AG04449 (cell line): ENCODE measurements around the gene WDR87.
A peak's percentile ranks its signal among the peaks of the same experiment; 100 is the strongest.

Experiments
- CTCF ChIA-PET: fragments of 350-600 bp; formaldehyde crosslinking; extraction: SDS; loops from one replicate; lab custom pipeline; 2021; ENCODE audit warnings: antibody characterized with exemption; lab: Yijun Ruan, JAX
- POLR2A ChIA-PET: fragments of 400-600, 350-600 bp; formaldehyde crosslinking; extraction: SDS; loops from one replicate; lab custom pipeline; 2020; ENCODE audit warnings: antibody characterized with exemption, inconsistent platforms; lab: Yijun Ruan, JAX
- DNase-seq: peaks from one replicate; pipeline ENCODE4 v3.0.0-alpha.2; 2010; ENCODE audit warnings: low read depth, low spot score
- H3K4me3 ChIP-seq: 2 replicates; pipeline ENCODE4 v1.5.1; 2011; ENCODE audit warnings: low read depth, mild to moderate bottlenecking, control low read depth, low read length
- TF ChIP-seq, protein P1 (sequence below): IDR thresholded peaks from one replicate; pipeline ENCODE4 v1.5.1; 2011; ENCODE audit warnings: mild to moderate bottlenecking, moderate library complexity, low read length, control low read depth, inconsistent platforms; ENCODE audit not compliant: insufficient read depth; ENCODE audit errors: missing control alignments

The WDR87 gene

DNA sequence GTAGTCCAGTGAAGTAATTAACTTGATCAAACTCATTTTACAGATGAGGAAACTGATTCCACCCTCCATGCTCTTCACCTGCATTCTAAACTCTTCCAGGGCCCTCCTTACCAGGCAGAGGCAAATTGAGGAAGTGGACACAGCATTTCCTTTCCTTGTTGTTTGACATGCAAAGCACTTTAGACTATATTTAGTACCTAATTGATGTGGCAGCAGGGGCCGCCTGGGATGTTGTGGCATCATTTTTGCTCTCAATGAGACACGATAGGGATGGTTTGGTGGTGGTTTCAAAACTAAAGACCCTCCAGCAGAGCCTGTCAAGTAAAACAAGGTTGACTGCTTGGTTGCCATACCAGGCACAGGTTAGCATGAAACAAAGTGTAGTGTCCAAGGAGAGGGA lies 8.5 kb upstream of the WDR87 start:
- no peak overlapping the region for H3K4me3 ChIP-seq
- ChIA-PET POLR2A (no interaction called here), CTCF (no interaction called here)
- TF ChIP-seq, protein P1, sequence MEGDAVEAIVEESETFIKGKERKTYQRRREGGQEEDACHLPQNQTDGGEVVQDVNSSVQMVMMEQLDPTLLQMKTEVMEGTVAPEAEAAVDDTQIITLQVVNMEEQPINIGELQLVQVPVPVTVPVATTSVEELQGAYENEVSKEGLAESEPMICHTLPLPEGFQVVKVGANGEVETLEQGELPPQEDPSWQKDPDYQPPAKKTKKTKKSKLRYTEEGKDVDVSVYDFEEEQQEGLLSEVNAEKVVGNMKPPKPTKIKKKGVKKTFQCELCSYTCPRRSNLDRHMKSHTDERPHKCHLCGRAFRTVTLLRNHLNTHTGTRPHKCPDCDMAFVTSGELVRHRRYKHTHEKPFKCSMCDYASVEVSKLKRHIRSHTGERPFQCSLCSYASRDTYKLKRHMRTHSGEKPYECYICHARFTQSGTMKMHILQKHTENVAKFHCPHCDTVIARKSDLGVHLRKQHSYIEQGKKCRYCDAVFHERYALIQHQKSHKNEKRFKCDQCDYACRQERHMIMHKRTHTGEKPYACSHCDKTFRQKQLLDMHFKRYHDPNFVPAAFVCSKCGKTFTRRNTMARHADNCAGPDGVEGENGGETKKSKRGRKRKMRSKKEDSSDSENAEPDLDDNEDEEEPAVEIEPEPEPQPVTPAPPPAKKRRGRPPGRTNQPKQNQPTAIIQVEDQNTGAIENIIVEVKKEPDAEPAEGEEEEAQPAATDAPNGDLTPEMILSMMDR: no peak
- DNase-seq: no peak

DNA sequence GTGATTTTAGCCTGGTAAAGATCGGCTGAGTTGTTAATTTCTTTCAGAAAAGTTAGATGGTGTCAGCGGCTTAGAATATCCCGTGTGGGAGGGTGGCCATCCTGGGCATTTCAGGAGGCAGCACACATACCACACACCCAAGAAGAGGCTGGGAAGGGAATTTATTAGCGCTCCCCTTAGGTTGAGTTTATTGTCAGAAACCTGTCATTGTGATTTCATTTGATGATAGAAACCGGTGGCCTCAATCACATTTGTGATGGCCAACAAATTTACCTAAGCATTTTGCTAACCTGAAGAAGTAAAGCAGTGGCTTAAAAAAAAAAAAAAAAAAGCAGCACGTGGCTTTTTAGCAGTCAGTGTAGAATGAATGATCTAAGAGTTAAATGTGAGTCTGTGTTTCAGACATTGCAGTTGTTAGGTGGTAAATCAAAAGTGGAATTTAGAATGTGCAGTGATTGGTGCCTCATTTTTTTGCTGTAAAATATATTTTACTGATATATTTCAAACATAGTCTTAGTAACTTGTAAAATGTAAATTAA lies 3.3 kb upstream of the WDR87 start:
- POLR2A ChIA-PET: interaction anchor here (0.7 kb wide), 1 partner anchor 22 kb away, joined by 3 read pairs; no protein-coding TSS in a partner anchor
- H3K4me3 ChIP-seq: no peak overlapping the region
- DNase-seq: no peak

DNA sequence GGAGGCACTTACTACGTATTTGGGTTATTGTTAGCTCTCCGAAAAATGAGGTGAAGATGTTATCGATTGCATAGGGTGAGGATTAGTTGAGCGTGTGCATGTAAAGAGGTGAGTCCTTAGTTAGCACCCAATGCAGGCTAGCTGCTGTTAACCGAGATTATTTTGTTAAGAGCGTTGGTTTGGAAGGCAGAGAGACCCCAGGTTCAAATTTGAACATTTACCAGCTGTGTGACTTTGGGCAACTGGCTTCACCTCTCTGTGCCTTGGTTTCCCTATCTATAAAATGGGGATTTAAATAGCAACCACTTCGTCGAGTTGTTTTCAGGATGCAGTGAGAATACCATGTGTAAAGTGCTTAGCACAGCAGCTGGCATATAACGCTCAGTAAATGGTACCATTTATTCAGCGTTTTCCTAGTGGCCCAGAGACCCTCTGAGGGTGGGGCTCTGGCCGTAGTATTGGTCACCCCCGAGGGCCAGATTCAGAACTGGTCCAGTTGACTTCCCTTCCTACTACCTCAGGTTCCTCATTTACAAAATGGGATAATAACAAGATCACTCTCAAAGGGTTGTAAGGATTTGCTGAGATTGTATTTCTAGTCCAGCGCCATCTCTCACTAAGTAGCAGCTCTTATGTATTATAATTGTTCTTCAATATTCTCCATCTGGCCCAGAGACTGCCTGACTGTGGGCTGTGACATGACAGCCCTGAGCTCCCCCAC lies 1.5 kb upstream of the WDR87 start:
- CTCF ChIA-PET: interaction anchor here (0.7 to 12.1 kb wide), 17 partner anchors 9 to 336 kb away, joined by 3 to 213 read pairs (median 4); no protein-coding TSS in a partner anchor
- TF ChIP-seq, protein P1: no peak
- peak overlapping the region; percentile 95 for H3K4me3 ChIP-seq
- DNase-seq: no peak
- POLR2A ChIA-PET: interaction anchor here (1.0 to 3.1 kb wide), 6 partner anchors 91 to 480 kb away, joined by 3 to 21 read pairs (median 5); partner anchors contain the start of gene GGN

More for the DNA sequence above, 3.3 kb upstream of the WDR87 start:
- TF ChIP-seq, protein P1: no peak
- CTCF ChIA-PET: interaction anchor here (1.1 to 1.9 kb wide), 4 partner anchors 8 to 335 kb away, joined by 3 to 5 read pairs (median 3); no protein-coding TSS in a partner anchor

DNA sequence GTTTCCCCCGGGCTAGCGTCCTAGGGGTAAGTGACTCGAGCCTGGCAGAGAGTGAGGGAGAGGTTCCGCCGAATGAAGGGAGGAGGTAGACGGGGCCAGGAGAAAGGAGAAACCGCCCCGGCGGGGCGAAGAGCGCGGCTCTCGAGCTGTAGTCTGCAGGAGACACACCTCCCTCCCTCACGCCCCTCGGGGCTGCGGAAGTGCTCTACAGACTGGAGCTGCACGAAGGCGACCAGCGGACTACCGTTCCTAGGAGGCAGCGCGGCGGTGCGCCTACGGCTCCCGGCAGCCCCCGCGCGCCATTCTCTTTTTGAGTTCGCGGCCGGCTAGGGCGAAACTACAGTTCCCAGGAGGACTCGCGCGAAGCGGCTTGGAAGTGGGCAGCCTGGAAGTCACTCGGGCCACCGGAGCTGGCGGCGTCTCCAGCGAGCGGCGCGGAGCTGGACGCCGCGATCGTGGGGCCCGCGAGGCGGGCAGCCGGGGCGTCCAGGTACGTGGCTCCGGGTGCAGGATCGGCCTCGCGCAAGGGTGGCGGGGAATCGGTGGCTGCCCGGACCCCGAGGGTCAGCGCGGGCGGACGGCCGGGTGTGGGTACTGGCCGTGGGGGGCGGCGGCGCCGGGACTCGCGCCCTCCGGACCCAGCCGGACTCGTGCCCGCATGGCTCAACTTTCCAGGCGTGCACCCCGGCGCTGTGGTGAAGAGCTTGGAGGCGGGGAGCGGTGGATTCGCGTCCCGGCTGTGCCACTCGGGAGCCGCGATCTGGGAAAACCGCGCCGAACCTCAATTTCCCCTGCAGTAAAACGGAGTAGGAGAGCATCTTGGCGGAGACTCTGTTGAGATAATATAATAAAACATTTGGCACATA lies 708 bp upstream of the WDR87 start, which contains the start of gene SIPA1L3:
Gene SIPA1L3, plus strand, starts transcription at position 340 of the 866 bp plus-strand sequence. CDS start 174,358 bp downstream, outside the sequence.
- TF ChIP-seq, protein P1: no peak
- POLR2A ChIA-PET: interaction anchor here (0.7 to 3.1 kb wide), 8 partner anchors 91 to 481 kb away, joined by 3 to 21 read pairs (median 4); partner anchors contain the start of genes GGN and PSMD8
- peak within 1 kb of the TSS; percentile 95 for H3K4me3 ChIP-seq
- peak; percentile 54 for DNase-seq
- CTCF ChIA-PET: interaction anchor here (0.6 to 12.1 kb wide), 23 partner anchors 9 to 337 kb away, joined by 3 to 213 read pairs (median 4); no protein-coding TSS in a partner anchor

DNA sequence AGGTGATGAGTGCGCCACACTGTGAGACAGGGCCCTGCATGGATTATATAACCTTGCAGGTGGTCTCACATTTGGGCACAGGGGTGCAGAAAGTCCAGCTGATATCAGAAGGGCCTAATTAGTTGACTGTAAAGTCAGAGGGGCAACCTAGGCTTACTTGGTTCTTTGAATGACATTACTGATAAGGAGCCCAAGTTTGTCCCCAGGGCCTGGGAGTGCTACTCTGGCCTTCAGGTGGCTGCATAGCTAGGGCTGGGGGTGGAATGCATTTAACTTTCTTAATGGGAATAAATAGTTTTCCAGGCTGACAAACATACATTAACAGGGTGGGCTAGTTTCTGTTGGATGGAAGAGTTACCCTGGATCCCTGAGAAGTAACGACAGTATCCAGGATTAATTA lies 3.3 kb downstream of the WDR87 start:
- no peak for DNase-seq
- CTCF ChIA-PET: interaction anchor here (0.8 to 12.1 kb wide), 73 partner anchors 9 to 479 kb away, joined by 3 to 213 read pairs (median 7); partner anchors contain the start of gene CATSPERG
- TF ChIP-seq, protein P1: no peak
- POLR2A ChIA-PET: no interaction called here
- H3K4me3 ChIP-seq: no peak overlapping the region
